Type B pancreatic cell (in vitro differentiated cells): ENCODE data around the gene LYPLAL1. TPM values are rescaled to one million over a fixed set of nuclear protein-coding genes. Genes with fewer than 3 reads are reported as not detected.
"Not testable (repeated sequence)": the region's sequence is repeated elsewhere in the genome, so short reads cannot be mapped to it uniquely, and the experiment has no call there.

Source experiments
- DNase-seq: peaks from one replicate; pipeline ENCODE4 v3.0.0; 2021; ENCODE audit warnings: mixed read lengths; ENCODE audit not compliant: unreplicated experiment; ENCODE audit errors: extremely low spot score
- H3K27ac Mint-ChIP-seq: 2 replicates; pipeline ENCODE4 v1.8.0; 2021; ENCODE audit warnings: mild to moderate bottlenecking, mixed read lengths
- H3K27me3 Mint-ChIP-seq: 2 replicates; pipeline ENCODE4 v1.8.0; 2021; ENCODE audit warnings: mixed read lengths
- H3K36me3 Mint-ChIP-seq: 2 replicates; pipeline ENCODE4 v1.8.0; 2021; ENCODE audit warnings: mixed read lengths
- H3K4me1 Mint-ChIP-seq: one replicate; pipeline ENCODE4 v1.8.0; 2021; ENCODE audit warnings: mixed read lengths; ENCODE audit not compliant: unreplicated experiment
- H3K4me3 Mint-ChIP-seq: 2 replicates; pipeline ENCODE4 v1.8.0; 2021; ENCODE audit warnings: mild to moderate bottlenecking, mixed read lengths
- H3K9me3 Mint-ChIP-seq: 2 replicates; pipeline ENCODE4 v1.8.0; 2021; ENCODE audit warnings: mixed read lengths
- CTCF ChIP-seq: fragments of 200-600 bp; sonication (generic); conservative IDR thresholded peaks from 2 replicates; pipeline ENCODE4 v1.5.0; 2021; ENCODE audit warnings: antibody characterized with exemption, mild to moderate bottlenecking
- total RNA-seq: library from RNA; stranded (reverse); gene quantifications from 2 replicates; pipeline ENCODE4 v1.2.1, GENCODE V29; 2021; ENCODE audit warnings: low replicate concordance

The LYPLAL1 gene
- total RNA-seq, 1 donor from 2014 or later = 29.7 TPM

GRCh38 chr1:219189021-219189824, 15.5 kb downstream of the LYPLAL1 start:
- no peak overlapping the region for H3K4me3 Mint-ChIP-seq
- no peaks in the 10 kb centered on the region for H3K27me3 Mint-ChIP-seq
- DNase-seq = no peak
- peaks cover 5% of the 10 kb centered on the region for H3K9me3 Mint-ChIP-seq
- H3K4me1 Mint-ChIP-seq = peaks cover 20% of the 10 kb centered on the region
- H3K36me3 Mint-ChIP-seq = peaks cover 44% of the 10 kb centered on the region
- H3K27ac Mint-ChIP-seq = no peak overlapping the region
- TF ChIP-seq CTCF = no peak

GRCh38 chr1:219189952-219190351, 16.3 kb downstream of the LYPLAL1 start:
- H3K4me3 Mint-ChIP-seq = no peak overlapping the region
- no peak for TF ChIP-seq CTCF
- H3K27me3 Mint-ChIP-seq = no peaks in the 10 kb centered on the region
- DNase-seq = no peak
- H3K27ac Mint-ChIP-seq = no peak overlapping the region
- H3K9me3 Mint-ChIP-seq = peaks cover 5% of the 10 kb centered on the region
- peaks cover 20% of the 10 kb centered on the region for H3K4me1 Mint-ChIP-seq
- H3K36me3 Mint-ChIP-seq = peaks cover 44% of the 10 kb centered on the region

- H3K27ac Mint-ChIP-seq = no peak overlapping the region
- no peaks in the 10 kb centered on the region for H3K27me3 Mint-ChIP-seq
- H3K4me1 Mint-ChIP-seq = peaks cover 20% of the 10 kb centered on the region
- no peak for DNase-seq
- H3K4me3 Mint-ChIP-seq = no peak overlapping the region
- H3K9me3 Mint-ChIP-seq = peaks cover 3% of the 10 kb centered on the region
- peaks cover 46% of the 10 kb centered on the region for H3K36me3 Mint-ChIP-seq
- no peak for TF ChIP-seq CTCF
Observed at GRCh38 chr1:219190605-219191004, 16.9 kb downstream of the LYPLAL1 start.

GRCh38 chr1:219195833-219196232, 22.2 kb downstream of the LYPLAL1 start:
- not testable (repeated sequence) for DNase-seq, H3K27me3 Mint-ChIP-seq, H3K4me3 Mint-ChIP-seq, H3K27ac Mint-ChIP-seq, H3K9me3 Mint-ChIP-seq, H3K4me1 Mint-ChIP-seq
- H3K36me3 Mint-ChIP-seq = peaks cover 56% of the 10 kb centered on the region

- H3K4me1 Mint-ChIP-seq = peaks cover 4% of the 10 kb centered on the region
- peaks cover 5% of the 10 kb centered on the region for H3K9me3 Mint-ChIP-seq
- peaks cover 32% of the 10 kb centered on the region for H3K36me3 Mint-ChIP-seq
- H3K4me3 Mint-ChIP-seq = no peak overlapping the region
- H3K27me3 Mint-ChIP-seq = no peaks in the 10 kb centered on the region
- no peak for TF ChIP-seq CTCF
- no peak for DNase-seq
- H3K27ac Mint-ChIP-seq = no peak overlapping the region
Observed at GRCh38 chr1:219201656-219202055, 28.0 kb downstream of the LYPLAL1 start.

- Mint-ChIP-seq H3K36me3 (peaks cover 23% of the 10 kb centered on the region), H3K4me1 (peaks cover 4% of the 10 kb centered on the region), H3K9me3 (peaks cover 5% of the 10 kb centered on the region), H3K27me3 (no peaks in the 10 kb centered on the region), H3K27ac (no peak overlapping the region), H3K4me3 (no peak overlapping the region)
- no peak for TF ChIP-seq CTCF
- DNase-seq = no peak
Observed at GRCh38 chr1:219202567-219202966, 28.9 kb downstream of the LYPLAL1 start.
